IMR-90 (cell line): Measurements from ENCODE around the gene COMP.

Experiments
- BHLHE40 ChIP-seq: fragments of 150-350 bp; IDR thresholded peaks from 2 replicates; pipeline ENCODE4 v1.6.1; 2016; ENCODE audit warnings: mild to moderate bottlenecking, low read depth, low read length
- CEBPB ChIP-seq: IDR thresholded peaks from 2 replicates; pipeline ENCODE4 v1.6.1; 2012; ENCODE audit warnings: low read depth, low read length, improper control_type of control experiment
- CHD1 ChIP-seq: IDR thresholded peaks from 2 replicates; pipeline ENCODE4 v1.6.1; 2012; ENCODE audit warnings: low read depth, low read length, improper control_type of control experiment
- MAZ ChIP-seq: IDR thresholded peaks from 2 replicates; pipeline ENCODE4 v1.6.1; 2012; ENCODE audit warnings: low read depth, mild to moderate bottlenecking, low read length, improper control_type of control experiment, moderate library complexity, borderline replicate concordance
- POLR2A ChIP-seq: IDR thresholded peaks from 2 replicates; pipeline ENCODE4 v1.6.1; 2012; ENCODE audit warnings: mild to moderate bottlenecking, low read depth, low read length
- RAD21 ChIP-seq: IDR thresholded peaks from 2 replicates; pipeline ENCODE4 v1.6.1; 2012; ENCODE audit warnings: low read length, improper control_type of control experiment
- RCOR1 ChIP-seq: IDR thresholded peaks from 2 replicates; pipeline ENCODE4 v1.6.1; 2012; ENCODE audit warnings: mild to moderate bottlenecking, low read length, improper control_type of control experiment; ENCODE audit not compliant: insufficient replicate concordance
- RFX5 ChIP-seq: IDR thresholded peaks from 2 replicates; pipeline ENCODE4 v1.8.0; 2012; ENCODE audit warnings: low read depth, mild to moderate bottlenecking, low read length, moderate library complexity
- SMC3 ChIP-seq: fragments of 150-350 bp; IDR thresholded peaks from 2 replicates; pipeline ENCODE4 v1.6.1; 2016; ENCODE audit warnings: low read depth, mild to moderate bottlenecking, antibody characterized with exemption, low read length, moderate library complexity
- TF ChIP-seq, protein P1 (sequence below): conservative IDR thresholded peaks from 2 replicates; pipeline ENCODE4 v1.5.1; 2012; ENCODE audit warnings: mild to moderate bottlenecking, low read depth, low read length, improper control_type of control experiment
- TF ChIP-seq, protein P2 (sequence below): fragments of 150-350 bp; IDR thresholded peaks from 2 replicates; pipeline ENCODE4 v1.6.1; 2017; ENCODE audit warnings: mild to moderate bottlenecking, antibody characterized with exemption, low read length, low read depth
- TF ChIP-seq, protein P3 (sequence below): fragments of 150-350 bp; IDR thresholded peaks from 2 replicates; pipeline ENCODE4 v1.6.1; 2016; ENCODE audit warnings: low read depth, mild to moderate bottlenecking, low read length, moderate library complexity, borderline replicate concordance

- TF ChIP-seq, protein P1, sequence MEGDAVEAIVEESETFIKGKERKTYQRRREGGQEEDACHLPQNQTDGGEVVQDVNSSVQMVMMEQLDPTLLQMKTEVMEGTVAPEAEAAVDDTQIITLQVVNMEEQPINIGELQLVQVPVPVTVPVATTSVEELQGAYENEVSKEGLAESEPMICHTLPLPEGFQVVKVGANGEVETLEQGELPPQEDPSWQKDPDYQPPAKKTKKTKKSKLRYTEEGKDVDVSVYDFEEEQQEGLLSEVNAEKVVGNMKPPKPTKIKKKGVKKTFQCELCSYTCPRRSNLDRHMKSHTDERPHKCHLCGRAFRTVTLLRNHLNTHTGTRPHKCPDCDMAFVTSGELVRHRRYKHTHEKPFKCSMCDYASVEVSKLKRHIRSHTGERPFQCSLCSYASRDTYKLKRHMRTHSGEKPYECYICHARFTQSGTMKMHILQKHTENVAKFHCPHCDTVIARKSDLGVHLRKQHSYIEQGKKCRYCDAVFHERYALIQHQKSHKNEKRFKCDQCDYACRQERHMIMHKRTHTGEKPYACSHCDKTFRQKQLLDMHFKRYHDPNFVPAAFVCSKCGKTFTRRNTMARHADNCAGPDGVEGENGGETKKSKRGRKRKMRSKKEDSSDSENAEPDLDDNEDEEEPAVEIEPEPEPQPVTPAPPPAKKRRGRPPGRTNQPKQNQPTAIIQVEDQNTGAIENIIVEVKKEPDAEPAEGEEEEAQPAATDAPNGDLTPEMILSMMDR: no peak
- TF ChIP-seq CHD1 (no peak), BHLHE40 (no peak), POLR2A (no peak), SMC3 (no peak), RFX5 (no peak), MAZ (no peak), CEBPB (no peak), RCOR1 (no peak), RAD21 (no peak)
- TF ChIP-seq, protein P2, sequence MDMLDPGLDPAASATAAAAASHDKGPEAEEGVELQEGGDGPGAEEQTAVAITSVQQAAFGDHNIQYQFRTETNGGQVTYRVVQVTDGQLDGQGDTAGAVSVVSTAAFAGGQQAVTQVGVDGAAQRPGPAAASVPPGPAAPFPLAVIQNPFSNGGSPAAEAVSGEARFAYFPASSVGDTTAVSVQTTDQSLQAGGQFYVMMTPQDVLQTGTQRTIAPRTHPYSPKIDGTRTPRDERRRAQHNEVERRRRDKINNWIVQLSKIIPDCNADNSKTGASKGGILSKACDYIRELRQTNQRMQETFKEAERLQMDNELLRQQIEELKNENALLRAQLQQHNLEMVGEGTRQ: no peak
- TF ChIP-seq, protein P3, sequence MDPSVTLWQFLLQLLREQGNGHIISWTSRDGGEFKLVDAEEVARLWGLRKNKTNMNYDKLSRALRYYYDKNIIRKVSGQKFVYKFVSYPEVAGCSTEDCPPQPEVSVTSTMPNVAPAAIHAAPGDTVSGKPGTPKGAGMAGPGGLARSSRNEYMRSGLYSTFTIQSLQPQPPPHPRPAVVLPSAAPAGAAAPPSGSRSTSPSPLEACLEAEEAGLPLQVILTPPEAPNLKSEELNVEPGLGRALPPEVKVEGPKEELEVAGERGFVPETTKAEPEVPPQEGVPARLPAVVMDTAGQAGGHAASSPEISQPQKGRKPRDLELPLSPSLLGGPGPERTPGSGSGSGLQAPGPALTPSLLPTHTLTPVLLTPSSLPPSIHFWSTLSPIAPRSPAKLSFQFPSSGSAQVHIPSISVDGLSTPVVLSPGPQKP: no peak
These were observed 49.7 kb downstream of the COMP start for GRCh38 chr19:18741124-18742121.
